ENCODE data around the gene NCOA3.

DNA sequence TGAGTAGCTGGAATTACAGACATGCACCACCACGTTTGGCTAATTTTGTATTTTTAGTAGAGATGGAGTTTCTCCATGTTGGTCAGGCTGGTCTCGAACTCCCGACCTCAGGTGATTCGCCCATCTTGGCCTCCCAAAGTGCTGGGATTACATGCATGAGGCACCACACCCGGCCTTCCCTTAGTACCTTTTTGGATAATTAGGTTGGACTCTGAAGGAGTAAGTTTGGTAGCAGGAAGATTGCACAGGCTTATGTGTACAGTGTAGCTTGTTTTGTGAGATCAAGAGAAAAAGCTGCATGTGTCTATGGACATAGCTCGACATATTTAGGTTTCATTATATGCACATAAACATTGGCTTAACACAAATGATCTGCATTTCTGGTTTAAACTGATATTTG, 116.8 kb downstream of the NCOA3 start:
- TF ChIP-seq EZH2 (IDR thresholded peaks at IDR 0.05; ENCODE audit: low read length, missing control alignments), result no peak
- TF ChIP-seq, protein P1, sequence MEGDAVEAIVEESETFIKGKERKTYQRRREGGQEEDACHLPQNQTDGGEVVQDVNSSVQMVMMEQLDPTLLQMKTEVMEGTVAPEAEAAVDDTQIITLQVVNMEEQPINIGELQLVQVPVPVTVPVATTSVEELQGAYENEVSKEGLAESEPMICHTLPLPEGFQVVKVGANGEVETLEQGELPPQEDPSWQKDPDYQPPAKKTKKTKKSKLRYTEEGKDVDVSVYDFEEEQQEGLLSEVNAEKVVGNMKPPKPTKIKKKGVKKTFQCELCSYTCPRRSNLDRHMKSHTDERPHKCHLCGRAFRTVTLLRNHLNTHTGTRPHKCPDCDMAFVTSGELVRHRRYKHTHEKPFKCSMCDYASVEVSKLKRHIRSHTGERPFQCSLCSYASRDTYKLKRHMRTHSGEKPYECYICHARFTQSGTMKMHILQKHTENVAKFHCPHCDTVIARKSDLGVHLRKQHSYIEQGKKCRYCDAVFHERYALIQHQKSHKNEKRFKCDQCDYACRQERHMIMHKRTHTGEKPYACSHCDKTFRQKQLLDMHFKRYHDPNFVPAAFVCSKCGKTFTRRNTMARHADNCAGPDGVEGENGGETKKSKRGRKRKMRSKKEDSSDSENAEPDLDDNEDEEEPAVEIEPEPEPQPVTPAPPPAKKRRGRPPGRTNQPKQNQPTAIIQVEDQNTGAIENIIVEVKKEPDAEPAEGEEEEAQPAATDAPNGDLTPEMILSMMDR (conservative IDR thresholded peaks at IDR 0.05 in 1 of 2, IDR thresholded peaks at IDR 0.05 in 1 of 2; ENCODE audit: low read depth in 1 of 2, low read length in 2 of 2), result no peak
